IPS-18c (cell line): Measurements from ENCODE around the gene SDC4.

Experiments used
- H3K4me3 ChIP-seq: 2 replicates; pipeline ENCODE4 v1.7.0; 2013; ENCODE audit warnings: low read depth, mild to moderate bottlenecking, low read length, moderate library complexity; ENCODE audit not compliant: insufficient read depth
- H3K9me3 ChIP-seq: one replicate; pipeline ENCODE4 v1.6.1; 2013; ENCODE audit warnings: mild to moderate bottlenecking, low read length, moderate library complexity; ENCODE audit not compliant: control insufficient read depth, insufficient read depth

SDC4 gene

GRCh38 chr20:45347936-45348778 lies at the start of gene SDC4:
SDC4 (minus strand) TSS chr20:45348424; CDS start chr20:45348384, 40 bp downstream.
- H3K4me3 ChIP-seq, result peak within 1 kb of the TSS; percentile 78

GRCh38 chr20:45395114-45395415 lies 46.8 kb upstream of the SDC4 start:
- H3K9me3 ChIP-seq, result peaks cover 1% of the 10 kb centered on the region
- H3K4me3 ChIP-seq, result no peak overlapping the region

More at GRCh38 chr20:45347936-45348778, at the start of gene SDC4:
- no peaks in the 10 kb centered on the region for H3K9me3 ChIP-seq

GRCh38 chr20:45394221-45395113 lies 46.2 kb upstream of the SDC4 start:
- no peaks in the 10 kb centered on the region for H3K9me3 ChIP-seq

GRCh38 chr20:45392733-45393132 lies 44.5 kb upstream of the SDC4 start:
- Histone ChIP-seq H3K4me3 (no peak overlapping the region), H3K9me3 (no peaks in the 10 kb centered on the region)

More at GRCh38 chr20:45394221-45395113, 46.2 kb upstream of the SDC4 start:
- no peak overlapping the region for H3K4me3 ChIP-seq

GRCh38 chr20:45391559-45391958 lies 43.3 kb upstream of the SDC4 start:
- Histone ChIP-seq H3K4me3 (no peak overlapping the region), H3K9me3 (no peaks in the 10 kb centered on the region)

GRCh38 chr20:45390931-45391330 lies 42.7 kb upstream of the SDC4 start:
- H3K4me3 ChIP-seq, result no peak overlapping the region
- no peaks in the 10 kb centered on the region for H3K9me3 ChIP-seq

GRCh38 chr20:45387274-45387673 lies 39.0 kb upstream of the SDC4 start:
- Histone ChIP-seq H3K4me3 (no peak overlapping the region), H3K9me3 (no peaks in the 10 kb centered on the region)

- Histone ChIP-seq H3K9me3 (no peaks in the 10 kb centered on the region), H3K4me3 (no peak within 1 kb of the TSS)
Measured at GRCh38 chr20:45378191-45378590, 30.0 kb upstream of the SDC4 start, which contains the start of gene TP53TG5. TP53TG5 (minus strand) TSS chr20:45378325; CDS start chr20:45378236, 89 bp downstream.

- no peak overlapping the region for H3K4me3 ChIP-seq
Measured at GRCh38 chr20:45377269-45377668, 29.0 kb upstream of the SDC4 start.

GRCh38 chr20:45374966-45375365 lies 26.7 kb upstream of the SDC4 start:
- H3K4me3 ChIP-seq, result no peak overlapping the region

More at GRCh38 chr20:45377269-45377668, 29.0 kb upstream of the SDC4 start:
- no peaks in the 10 kb centered on the region for H3K9me3 ChIP-seq

GRCh38 chr20:45374101-45374467 lies 25.9 kb upstream of the SDC4 start:
- Histone ChIP-seq H3K9me3 (no peaks in the 10 kb centered on the region), H3K4me3 (no peak overlapping the region)

More at GRCh38 chr20:45374966-45375365, 26.7 kb upstream of the SDC4 start:
- no peaks in the 10 kb centered on the region for H3K9me3 ChIP-seq

GRCh38 chr20:45373353-45374100 lies 25.3 kb upstream of the SDC4 start:
- Histone ChIP-seq H3K4me3 (peak overlapping the region; percentile 45), H3K9me3 (no peaks in the 10 kb centered on the region)

- no peaks in the 10 kb centered on the region for H3K9me3 ChIP-seq
- H3K4me3 ChIP-seq, result peak overlapping the region; percentile 45
Measured at GRCh38 chr20:45372646-45373352, 24.6 kb upstream of the SDC4 start.

GRCh38 chr20:45372241-45372640 lies 24.0 kb upstream of the SDC4 start:
- H3K9me3 ChIP-seq, result no peaks in the 10 kb centered on the region

GRCh38 chr20:45370571-45371160 lies 22.4 kb upstream of the SDC4 start:
- Histone ChIP-seq H3K4me3 (no peak overlapping the region), H3K9me3 (no peaks in the 10 kb centered on the region)

More at GRCh38 chr20:45372241-45372640, 24.0 kb upstream of the SDC4 start:
- no peak overlapping the region; the same call in 1 of the 2 replicates for H3K4me3 ChIP-seq

- Histone ChIP-seq H3K4me3 (no peak overlapping the region), H3K9me3 (no peaks in the 10 kb centered on the region)
Measured at GRCh38 chr20:45368221-45368980, 20.2 kb upstream of the SDC4 start.
